GM18951 (cell line): ENCODE measurements around the gene ETV1.

Experiments
- POLR2A ChIP-seq: IDR thresholded peaks from 4 replicates; pipeline ENCODE4 v1.6.1; 2011; ENCODE audit warnings: mild to moderate bottlenecking; ENCODE audit not compliant: insufficient read length, insufficient read depth; ENCODE audit errors: extremely low read depth
- in situ Hi-C: fragments of 300-500 bp; cut with MboI; formaldehyde crosslinking; loops from one replicate; pipeline ENCODE4 v1.12.0; 2022; ENCODE audit warnings: low sequenced_read_pairs, mixed read lengths, inconsistent platforms; ENCODE audit not compliant: unreplicated experiment

Gene ETV1

DNA sequence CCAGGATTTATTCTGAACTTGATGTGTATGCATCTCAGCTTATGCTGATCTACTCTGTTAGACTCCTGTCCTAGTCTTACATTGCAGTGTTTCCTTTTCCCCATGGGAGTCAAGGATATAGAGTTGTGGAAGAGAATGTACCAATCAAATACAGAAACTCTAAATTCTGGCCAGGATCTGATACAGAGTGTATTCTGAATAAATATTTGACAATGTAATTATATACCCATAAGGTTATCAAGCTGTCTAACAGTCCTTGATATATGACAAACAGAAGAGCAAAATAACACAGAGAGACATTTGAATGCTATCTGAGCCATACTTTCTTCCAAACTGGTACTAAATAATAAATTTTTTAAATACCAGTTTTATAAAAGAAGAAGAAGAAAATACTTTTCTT is 116.8 kb downstream of the ETV1 start:
- in situ Hi-C loops: no loop called here
- no peak for TF ChIP-seq POLR2A

DNA sequence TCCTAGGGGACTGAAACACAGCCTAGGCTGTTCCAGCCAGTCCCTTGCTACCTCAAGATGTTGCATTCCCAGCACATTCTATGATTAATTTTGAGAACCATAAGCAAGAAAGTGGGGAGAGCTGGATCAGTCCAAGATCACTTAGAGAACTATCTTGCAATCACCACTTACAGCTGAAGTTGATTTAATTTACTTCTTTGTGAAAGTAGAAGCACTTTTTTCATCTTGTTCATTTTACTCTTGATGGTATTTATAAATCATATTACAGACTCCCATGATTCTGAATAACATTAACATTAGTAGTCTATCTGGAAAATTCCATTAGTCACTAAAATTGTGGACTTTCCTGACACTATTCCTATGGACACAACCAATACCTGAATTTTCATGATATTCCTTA is 118.5 kb downstream of the ETV1 start:
- TF ChIP-seq POLR2A: no peak
- in situ Hi-C loops: no loop called here

DNA sequence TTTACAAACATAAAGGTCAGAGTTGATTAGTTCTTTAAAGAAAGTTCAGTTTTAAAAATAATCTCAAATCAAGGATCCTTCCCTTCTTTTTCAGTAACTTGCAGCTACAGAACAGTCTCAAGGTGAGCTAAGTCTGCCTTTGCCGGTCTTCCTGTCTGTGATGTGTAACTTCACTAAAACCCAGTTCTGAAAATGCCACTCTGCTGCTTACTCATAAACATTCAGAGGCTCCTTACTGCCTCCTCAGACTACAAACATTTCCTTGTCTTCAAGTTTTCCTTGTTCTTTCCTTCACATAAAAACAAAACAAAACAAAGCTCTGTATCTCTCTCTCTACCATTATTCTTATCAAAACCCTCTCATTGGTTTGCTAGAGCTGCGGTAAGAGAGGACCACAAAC is 128.7 kb downstream of the ETV1 start:
- no peak for TF ChIP-seq POLR2A

DNA sequence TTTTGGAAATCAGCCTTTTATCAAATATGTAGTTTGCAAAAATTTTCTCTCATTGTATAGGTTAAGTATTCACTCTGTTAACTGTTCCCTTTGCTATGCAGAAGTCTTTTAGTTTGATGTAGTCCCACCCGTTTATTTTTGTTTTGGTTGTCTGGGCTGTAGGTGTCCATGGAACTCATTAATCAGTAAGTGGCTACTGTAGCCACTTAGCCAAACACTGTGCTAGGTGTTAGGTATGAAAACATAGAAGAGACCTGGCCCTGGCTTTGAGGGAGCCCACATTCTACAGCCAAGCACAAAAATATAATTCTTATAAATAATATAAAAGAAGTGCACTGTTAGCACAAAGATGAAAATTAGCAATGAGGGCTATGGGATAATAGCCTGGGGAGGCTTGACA is 133.5 kb downstream of the ETV1 start:
- TF ChIP-seq POLR2A: no peak
- in situ Hi-C loops: no loop called here

More for the DNA sequence above, 128.7 kb downstream of the ETV1 start:
- in situ Hi-C loops: no loop called here

DNA sequence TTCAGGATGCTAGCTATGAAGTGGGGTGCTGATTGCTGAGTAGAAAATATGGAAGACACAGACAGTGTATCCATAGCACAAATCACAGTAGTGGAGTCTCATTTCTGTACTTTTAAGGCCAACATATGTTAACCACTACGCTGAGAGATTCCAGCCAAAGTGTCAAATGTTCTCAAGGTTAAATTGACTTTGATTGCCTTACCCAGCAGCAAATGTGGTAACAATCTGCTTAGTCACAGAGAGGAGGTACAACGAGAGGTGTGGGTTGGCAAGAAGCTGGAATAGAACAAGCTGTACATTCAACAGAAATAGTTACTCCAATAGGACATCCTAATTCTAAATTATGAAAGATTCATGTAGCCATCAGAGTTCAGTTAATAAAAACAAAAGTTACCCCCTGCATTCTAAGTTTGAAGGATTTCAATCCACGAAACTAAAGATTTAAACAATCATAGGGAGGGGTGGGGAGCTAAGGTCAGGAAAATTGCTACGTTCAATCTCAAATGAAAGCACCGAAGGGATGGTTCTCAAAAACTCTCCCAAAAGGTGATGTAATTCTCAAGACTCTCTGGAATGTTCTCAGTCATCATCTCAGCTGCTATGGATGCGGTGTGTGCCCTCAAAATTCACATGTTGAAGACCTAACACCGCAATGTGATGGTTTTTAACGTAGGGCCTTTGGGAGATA is 137.0 kb downstream of the ETV1 start:
- in situ Hi-C loops: no loop called here
- TF ChIP-seq POLR2A: no peak

DNA sequence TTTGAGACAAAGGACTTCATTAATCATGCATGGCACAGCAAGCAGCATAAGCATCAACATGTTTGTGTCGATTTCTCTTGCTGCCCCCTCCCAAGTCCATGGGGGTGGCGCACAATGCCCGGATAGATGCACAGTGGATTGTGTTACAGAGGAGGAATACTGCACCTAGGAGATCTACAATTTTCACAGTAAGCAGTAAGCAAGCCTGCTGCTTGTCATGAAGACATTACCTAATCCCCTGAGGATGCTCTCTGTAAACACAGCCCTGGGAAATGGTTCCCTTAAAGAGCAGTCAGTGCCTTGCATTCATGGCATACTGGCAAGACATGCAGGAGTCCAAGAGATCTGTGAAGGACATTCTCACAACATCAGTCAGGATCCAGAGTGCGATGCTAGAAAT is 137.7 kb downstream of the ETV1 start:
- TF ChIP-seq POLR2A: no peak
- in situ Hi-C loops: no loop called here

DNA sequence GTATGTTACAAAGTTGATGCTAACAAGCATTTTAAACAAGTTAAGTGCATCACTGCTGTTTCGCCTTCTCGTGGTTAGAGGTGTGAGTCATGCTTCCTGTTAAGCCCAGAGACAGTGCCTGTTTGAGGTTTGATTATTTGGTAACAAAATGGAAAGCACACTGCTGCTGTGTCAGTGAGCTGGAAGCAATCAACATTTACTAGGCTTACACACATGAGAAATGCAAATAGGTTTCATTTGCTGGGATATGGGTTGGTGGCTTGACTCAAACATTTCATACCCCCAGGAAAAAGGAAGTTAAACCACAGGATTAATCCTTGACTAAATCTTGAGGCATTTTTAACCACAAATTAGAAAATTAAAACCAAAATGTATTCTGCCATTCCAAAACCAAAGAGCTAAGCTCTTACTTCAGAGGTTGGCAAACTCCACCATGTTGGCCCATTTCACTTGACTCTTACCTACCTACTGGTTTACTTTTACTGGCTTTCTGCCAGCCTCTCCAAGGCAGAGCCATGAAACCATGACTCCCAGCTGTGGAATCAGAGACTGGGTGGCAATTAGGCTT is 139.2 kb downstream of the ETV1 start:
- in situ Hi-C loops: no loop called here
- TF ChIP-seq POLR2A: no peak

DNA sequence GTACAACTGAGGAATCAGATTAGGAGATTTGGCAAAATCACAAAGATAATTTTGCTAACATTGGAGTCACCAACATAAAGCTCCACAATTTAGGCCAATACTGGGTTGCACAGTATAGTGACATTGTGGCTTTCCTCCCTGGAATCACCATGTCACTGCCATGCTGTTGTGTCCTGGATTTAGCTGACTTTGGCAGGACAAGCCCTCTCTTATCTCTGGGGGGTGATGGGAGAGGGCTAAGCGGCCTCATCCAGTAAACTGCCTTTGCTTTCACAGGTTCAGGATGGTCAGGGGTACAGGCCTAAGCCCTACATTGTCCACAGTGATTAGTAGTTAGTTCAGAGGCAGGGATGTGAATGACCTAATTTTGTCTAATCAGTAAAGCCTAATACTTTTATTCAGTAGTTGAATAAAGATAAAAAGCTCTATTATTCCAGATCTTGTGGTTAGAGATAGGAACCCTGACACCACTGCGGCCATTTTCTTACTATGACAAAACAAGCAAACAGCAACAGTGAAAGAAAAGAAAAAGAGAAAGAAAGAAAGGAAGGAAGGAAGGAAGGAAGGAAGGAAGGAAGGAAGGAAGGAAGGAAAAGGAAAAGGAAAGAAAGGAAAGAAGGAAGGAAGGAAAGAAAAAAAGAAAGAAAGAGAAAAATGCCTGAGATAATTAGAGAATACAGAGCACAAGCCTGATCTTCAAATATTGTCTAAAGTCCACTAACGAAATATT is 140.1 kb downstream of the ETV1 start:
- in situ Hi-C loops: no loop called here
- no peak for TF ChIP-seq POLR2A

DNA sequence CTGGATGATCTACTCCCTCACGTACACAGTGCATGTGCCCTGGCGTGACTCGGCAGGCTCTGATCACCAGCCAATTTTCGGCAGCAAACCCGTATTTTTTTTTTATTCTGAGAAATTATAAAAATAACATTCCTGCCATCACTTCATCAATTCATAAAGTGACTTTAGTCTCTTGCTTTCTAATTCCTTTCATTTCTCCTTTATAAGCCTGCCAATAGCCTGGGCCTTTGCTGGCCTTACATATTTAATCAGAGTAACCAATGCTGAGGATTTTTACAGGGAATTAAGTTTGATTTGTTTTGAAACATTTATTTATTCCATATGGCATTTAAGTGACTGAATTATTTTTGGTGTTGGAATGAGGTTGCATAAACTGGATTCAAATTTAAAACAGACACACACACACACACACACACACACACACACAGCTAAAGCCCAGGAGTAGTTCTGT is 140.8 kb downstream of the ETV1 start:
- no peak for TF ChIP-seq POLR2A
- in situ Hi-C loops: no loop called here

DNA sequence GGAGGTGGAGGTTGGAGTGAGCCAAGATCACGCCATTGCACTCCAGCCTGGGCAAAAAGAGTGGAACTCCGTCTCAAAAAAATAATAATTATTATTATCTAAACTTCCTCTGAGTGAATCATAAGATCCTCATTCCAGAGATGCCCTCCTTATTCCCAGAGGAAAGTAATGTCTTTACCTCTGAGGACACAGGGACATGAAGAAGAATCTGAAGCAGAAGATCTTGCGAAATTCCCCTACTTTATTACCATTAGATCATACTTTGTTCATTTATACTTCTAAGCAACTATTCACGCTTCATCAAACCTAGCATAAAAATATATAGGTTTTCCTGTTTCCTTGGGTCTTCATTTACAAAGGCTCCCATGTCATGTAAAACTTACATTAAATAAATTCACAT is 143.1 kb downstream of the ETV1 start:
- TF ChIP-seq POLR2A: no peak
- in situ Hi-C loops: no loop called here

DNA sequence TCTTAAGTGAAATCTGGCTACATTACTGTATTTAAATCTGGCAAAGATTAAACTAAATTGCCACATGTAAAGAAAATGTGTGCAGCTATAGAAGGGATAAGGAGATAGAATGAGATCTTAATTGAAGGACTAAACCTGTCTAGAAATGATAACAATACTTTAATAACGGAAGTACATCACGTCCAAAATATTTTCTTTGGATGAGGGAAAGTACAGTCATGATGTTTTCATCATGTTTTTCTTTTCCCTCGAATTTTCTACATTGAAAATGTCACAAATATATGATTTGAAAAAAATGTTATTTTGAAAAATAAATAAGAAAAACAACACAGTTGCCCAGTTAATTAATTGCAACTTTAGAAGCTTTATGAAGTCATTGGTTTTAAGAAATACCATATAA is 143.9 kb downstream of the ETV1 start:
- TF ChIP-seq POLR2A: no peak
- in situ Hi-C loops: no loop called here

DNA sequence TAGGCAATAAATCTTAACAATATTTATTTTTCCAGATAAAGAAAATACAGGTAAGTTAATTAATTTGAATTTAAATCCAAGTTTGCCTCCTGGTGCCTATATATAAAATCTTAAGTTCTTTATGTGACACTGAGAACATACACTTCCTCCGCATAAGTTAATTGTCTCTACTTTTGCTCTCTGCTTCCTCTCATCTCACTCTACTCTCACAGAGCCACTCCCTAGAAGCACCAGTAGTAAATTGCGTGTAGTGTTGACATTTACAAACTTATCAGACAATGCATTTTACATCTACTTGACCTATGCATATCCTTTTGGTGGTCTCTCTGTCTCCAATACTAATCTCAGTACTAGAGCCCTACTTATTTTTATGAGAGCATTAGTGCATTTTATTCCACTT is 144.5 kb downstream of the ETV1 start:
- in situ Hi-C loops: no loop called here
- no peak for TF ChIP-seq POLR2A

DNA sequence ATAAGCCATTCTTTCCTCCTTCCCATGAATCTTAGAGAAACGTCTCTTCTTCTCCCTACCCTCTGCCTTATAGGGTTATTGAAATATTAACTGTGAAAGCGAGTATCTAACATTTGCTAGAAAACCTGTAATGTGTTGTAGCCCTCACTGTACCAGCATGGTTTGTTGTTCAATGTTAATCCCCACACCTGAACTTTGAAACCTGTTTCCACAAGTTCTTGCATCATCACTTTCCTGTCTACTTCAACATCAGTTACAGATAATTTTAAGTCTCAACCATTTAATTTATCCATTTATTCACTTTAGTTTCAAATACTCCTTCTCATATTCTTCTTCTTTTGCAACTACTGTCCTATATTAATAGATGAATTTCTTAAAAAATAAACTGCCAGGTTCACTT is 148.2 kb downstream of the ETV1 start:
- no peak for TF ChIP-seq POLR2A
- in situ Hi-C loops: no loop called here
